Progenitor cell of endocrine pancreas (in vitro differentiated cells): ENCODE measurements around the gene GJD3. TPM values are rescaled to one million over a fixed set of nuclear protein-coding genes. Genes with fewer than 3 reads are reported as not detected.
"Not testable (repeated sequence)": the region's sequence is repeated elsewhere in the genome, so short reads cannot be mapped to it uniquely, and the experiment has no call there.

Source experiments
- DNase-seq: peaks from one replicate; pipeline ENCODE4 v3.0.0; 2021; ENCODE audit warnings: low spot score; ENCODE audit not compliant: unreplicated experiment
- H3K27ac Mint-ChIP-seq: 2 replicates; pipeline ENCODE4 v1.8.0; 2021; ENCODE audit warnings: mild to moderate bottlenecking, moderate library complexity, mixed read lengths
- H3K27me3 Mint-ChIP-seq: 2 replicates; pipeline ENCODE4 v1.8.0; 2021; ENCODE audit warnings: mixed read lengths
- H3K36me3 Mint-ChIP-seq: 2 replicates; pipeline ENCODE4 v1.8.0; 2022; ENCODE audit warnings: mixed read lengths; ENCODE audit not compliant: insufficient read depth
- H3K4me1 Mint-ChIP-seq: 2 replicates; pipeline ENCODE4 v1.8.0; 2021; ENCODE audit warnings: low read depth, mixed read lengths
- H3K4me3 Mint-ChIP-seq: 2 replicates; pipeline ENCODE4 v1.8.0; 2021; ENCODE audit warnings: low read depth, mild to moderate bottlenecking, moderate library complexity, mixed read lengths
- H3K9me3 Mint-ChIP-seq: 2 replicates; pipeline ENCODE4 v1.8.0; 2021; ENCODE audit warnings: low read depth, mixed read lengths
- CTCF ChIP-seq: fragments of 200-600 bp; sonication (generic); IDR thresholded peaks from one replicate; pipeline ENCODE4 v1.5.0; 2021; ENCODE audit warnings: antibody characterized with exemption, mild to moderate bottlenecking; ENCODE audit not compliant: unreplicated experiment
- total RNA-seq: library from RNA; stranded (reverse); gene quantifications from 2 replicates; pipeline ENCODE4 v1.2.1, GENCODE V29; 2021

Gene GJD3
- total RNA-seq, 1 donor from 2014 or later = not detected

DNA sequence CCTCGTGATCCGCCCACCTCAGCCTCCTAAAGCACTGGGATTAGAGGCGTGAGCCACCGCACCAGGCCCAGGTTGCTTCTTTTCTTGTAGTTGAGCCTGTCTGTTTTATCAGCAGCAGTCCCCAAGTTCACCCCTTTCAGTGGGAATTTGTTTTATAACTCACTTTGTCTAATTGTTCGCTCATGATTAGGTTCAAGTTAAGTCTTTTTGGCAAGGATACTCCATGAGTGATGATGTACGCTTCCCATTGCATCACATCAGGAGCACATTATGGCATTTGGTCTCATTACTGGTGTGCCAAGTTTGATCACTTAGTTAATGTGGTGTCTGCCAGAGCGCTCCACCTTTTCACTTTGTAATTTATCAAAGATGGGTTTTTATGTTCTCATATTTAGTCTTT, 14.4 kb upstream of the GJD3 start:
- H3K9me3 Mint-ChIP-seq = no peaks in the 10 kb centered on the region
- H3K4me1 Mint-ChIP-seq = no peaks in the 10 kb centered on the region
- H3K27me3 Mint-ChIP-seq = no peaks in the 10 kb centered on the region
- TF ChIP-seq CTCF = no peak
- no peaks in the 10 kb centered on the region for H3K36me3 Mint-ChIP-seq
- no peak overlapping the region for H3K27ac Mint-ChIP-seq
- no peak overlapping the region for H3K4me3 Mint-ChIP-seq
- no peak for DNase-seq

DNA sequence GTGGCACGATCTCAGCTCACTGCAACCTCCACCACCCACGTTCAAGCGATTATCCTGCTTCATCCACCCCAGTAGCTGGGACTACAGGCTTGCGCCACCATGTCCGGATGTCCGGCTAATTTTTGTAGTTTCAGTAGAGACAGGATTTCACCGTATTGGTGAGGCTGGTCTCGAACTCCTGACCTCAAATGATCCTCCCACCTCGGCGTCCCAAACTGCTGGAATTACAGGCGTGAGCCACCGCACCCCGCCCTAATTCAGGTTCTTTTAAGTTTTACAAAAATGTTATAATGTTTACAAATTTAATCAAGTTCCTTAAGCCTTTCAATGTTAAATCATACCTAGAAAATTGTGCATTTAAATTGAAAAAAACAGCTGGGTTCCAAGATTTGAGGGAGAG, 13.3 kb upstream of the GJD3 start:
- Mint-ChIP-seq H3K27ac (no peak overlapping the region), H3K4me1 (no peaks in the 10 kb centered on the region), H3K36me3 (no peaks in the 10 kb centered on the region), H3K9me3 (no peaks in the 10 kb centered on the region), H3K4me3 (no peak overlapping the region), H3K27me3 (no peaks in the 10 kb centered on the region)
- TF ChIP-seq CTCF = no peak
- DNase-seq = no peak

DNA sequence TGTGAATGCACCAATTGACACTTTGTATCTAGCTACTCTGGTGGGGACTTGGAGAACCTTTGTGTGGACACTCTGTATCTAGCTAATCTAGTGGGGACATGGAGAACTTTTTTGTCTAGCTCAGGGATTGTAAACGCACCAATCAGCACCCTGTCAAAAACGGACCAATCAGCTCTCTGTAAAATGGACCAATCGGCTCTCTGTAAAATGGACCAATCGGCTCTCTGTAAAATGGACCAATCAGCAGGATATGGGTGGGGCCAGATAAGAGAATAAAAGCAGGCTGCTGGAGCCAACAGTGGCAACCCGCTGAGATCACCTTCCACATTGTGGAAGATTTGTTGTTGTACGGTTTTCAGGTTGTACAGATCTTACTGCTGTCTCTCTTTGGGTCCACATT, 12.0 kb upstream of the GJD3 start:
- H3K4me1 Mint-ChIP-seq, H3K27ac Mint-ChIP-seq, H3K27me3 Mint-ChIP-seq, H3K9me3 Mint-ChIP-seq, H3K4me3 Mint-ChIP-seq, DNase-seq, H3K36me3 Mint-ChIP-seq: not testable (repeated sequence)

GRCh38 chr17:40375786-40376185, 11.2 kb upstream of the GJD3 start:
- H3K9me3 Mint-ChIP-seq, H3K27ac Mint-ChIP-seq, H3K27me3 Mint-ChIP-seq, H3K4me1 Mint-ChIP-seq, DNase-seq, H3K36me3 Mint-ChIP-seq, H3K4me3 Mint-ChIP-seq: not testable (repeated sequence)

DNA sequence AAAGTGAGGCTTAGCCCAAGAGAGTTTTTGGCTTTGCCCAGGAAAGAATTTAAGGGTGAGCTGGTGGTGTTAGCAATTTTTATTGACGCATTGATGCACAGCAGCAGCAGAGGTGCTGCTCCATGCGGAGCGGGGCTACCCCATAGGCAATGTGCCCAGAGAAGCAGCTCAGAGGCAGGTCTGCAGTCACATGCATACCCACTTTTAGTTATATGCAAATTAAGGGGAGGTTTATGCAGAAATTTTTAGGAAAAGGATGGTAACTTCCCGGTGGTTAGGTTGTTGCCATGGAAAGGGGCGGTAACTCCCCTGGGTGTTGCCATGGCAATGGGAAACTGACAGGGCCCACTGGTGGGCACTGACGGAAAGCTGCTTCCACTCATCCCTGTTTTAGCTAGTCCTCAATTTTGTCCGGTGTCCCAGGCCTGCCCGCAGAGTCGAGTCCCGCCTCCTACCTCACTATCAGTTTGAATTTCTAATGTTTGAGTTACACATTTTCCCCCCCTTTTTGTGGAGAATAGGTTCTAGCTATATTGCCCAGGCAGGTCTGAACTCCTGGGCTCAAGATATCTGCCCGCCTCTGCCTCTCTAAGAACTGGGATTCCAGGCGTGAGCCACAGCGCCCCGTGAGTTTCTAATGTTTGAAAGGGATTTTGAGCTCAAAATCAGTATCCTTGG, 10.4 kb upstream of the GJD3 start:
- Mint-ChIP-seq H3K36me3 (no peaks in the 10 kb centered on the region), H3K27ac (no peak overlapping the region), H3K4me3 (no peak overlapping the region), H3K4me1 (peaks cover 3% of the 10 kb centered on the region), H3K9me3 (peaks cover 6% of the 10 kb centered on the region), H3K27me3 (no peaks in the 10 kb centered on the region)
- no peak for DNase-seq
- TF ChIP-seq CTCF = no peak

- no peak overlapping the region for H3K4me3 Mint-ChIP-seq
Observed at GRCh38 chr17:40373999-40374398, 9.5 kb upstream of the GJD3 start.

More at GRCh38 chr17:40373999-40374398, 9.5 kb upstream of the GJD3 start:
- no peaks in the 10 kb centered on the region for H3K27me3 Mint-ChIP-seq
- H3K27ac Mint-ChIP-seq = no peak overlapping the region
- no peaks in the 10 kb centered on the region for H3K36me3 Mint-ChIP-seq
- peaks cover 6% of the 10 kb centered on the region for H3K9me3 Mint-ChIP-seq
- peaks cover 3% of the 10 kb centered on the region for H3K4me1 Mint-ChIP-seq
- no peak for DNase-seq
- no peak for TF ChIP-seq CTCF
